HEK293T (cell line): ENCODE measurements around the gene KIF3A.

Source experiments
- ARNT ChIP-seq: fragments of 450-650 bp; IDR thresholded peaks from 2 replicates; pipeline ENCODE4 v1.6.1; 2017; ENCODE audit warnings: mild to moderate bottlenecking
- BHLHE40 ChIP-seq: fragments of 450-650 bp; IDR thresholded peaks from 2 replicates; pipeline ENCODE4 v1.6.1; 2016; ENCODE audit warnings: mild to moderate bottlenecking, moderate library complexity, borderline replicate concordance
- FOXK2 ChIP-seq: fragments of 450-650 bp; IDR thresholded peaks from 2 replicates; pipeline ENCODE4 v1.6.1; 2016; ENCODE audit warnings: mild to moderate bottlenecking
- FOXM1 ChIP-seq: fragments of 450-650 bp; IDR thresholded peaks from 2 replicates; pipeline ENCODE4 v1.6.1; 2017; ENCODE audit warnings: mild to moderate bottlenecking, borderline replicate concordance
- HDGF ChIP-seq: fragments of 450-650 bp; IDR thresholded peaks from 2 replicates; pipeline ENCODE4 v1.6.1; 2017; ENCODE audit warnings: antibody characterized with exemption, borderline replicate concordance
- L3MBTL2 ChIP-seq: fragments of 450-650 bp; conservative IDR thresholded peaks from 2 replicates; pipeline ENCODE4 v1.6.1; 2016; ENCODE audit warnings: mild to moderate bottlenecking
- LEF1 ChIP-seq: fragments of 450-650 bp; IDR thresholded peaks from 2 replicates; pipeline ENCODE4 v1.6.1; 2017; ENCODE audit warnings: mild to moderate bottlenecking, borderline replicate concordance
- NFRKB ChIP-seq: fragments of 450-650 bp; IDR thresholded peaks from 2 replicates; pipeline ENCODE4 v1.6.1; 2016; ENCODE audit warnings: mild to moderate bottlenecking, moderate library complexity
- SP1 ChIP-seq: fragments of 450-650 bp; IDR thresholded peaks from 2 replicates; pipeline ENCODE4 v1.6.1; 2017
- SUZ12 ChIP-seq: fragments of 450-650 bp; IDR thresholded peaks from 2 replicates; pipeline ENCODE4 v1.6.1; 2016; ENCODE audit warnings: mild to moderate bottlenecking

DNA sequence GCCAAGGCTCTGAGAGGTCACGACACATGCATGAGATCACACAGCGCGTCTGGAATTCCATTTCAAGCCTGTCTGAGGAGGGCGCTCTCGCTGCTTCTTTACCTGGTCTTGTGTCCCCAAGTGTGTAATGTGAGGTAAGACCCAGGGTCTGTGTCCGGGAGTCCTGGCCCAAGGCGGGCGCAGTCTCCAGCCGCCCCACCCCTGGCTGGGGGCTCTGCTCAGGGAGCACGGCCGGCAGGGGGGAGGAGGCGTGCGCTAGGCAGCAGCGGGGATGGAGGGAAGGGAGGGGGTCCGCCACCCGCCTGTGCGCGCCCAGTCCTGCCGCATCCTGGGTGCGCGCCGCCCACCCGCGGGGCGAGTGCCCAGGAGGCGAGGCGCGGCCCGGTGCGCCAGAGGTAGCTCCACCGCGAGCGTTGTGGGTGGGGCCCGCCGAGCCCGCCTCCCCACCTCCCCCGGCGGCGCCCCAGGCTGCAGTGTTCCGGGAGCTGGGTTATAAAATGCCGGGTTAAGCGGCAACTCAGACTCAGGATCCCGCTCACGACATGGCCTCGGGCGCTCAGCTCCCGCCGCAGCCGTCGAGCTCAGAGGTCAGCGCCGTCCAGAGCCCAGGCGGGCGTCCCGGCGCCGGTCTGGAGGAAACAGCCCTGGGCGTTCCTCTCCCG is 9.7 kb upstream of the KIF3A start, which contains the start of gene CCNI2:
- no peak for TF ChIP-seq BHLHE40
- no peak for TF ChIP-seq FOXK2
- TF ChIP-seq ARNT = no peak
- no peak for TF ChIP-seq FOXM1
- no peak for TF ChIP-seq LEF1
- TF ChIP-seq NFRKB = no peak
- TF ChIP-seq L3MBTL2 = no peak
- no peak for TF ChIP-seq SP1
- no peak for TF ChIP-seq HDGF
- TF ChIP-seq SUZ12 = no peak
